HFF-Myc (cell line): ENCODE measurements around the gene SART1.

ENCODE experiments used
- DNase-seq: peaks from one replicate; pipeline ENCODE4 v3.0.0-alpha.2; 2011; ENCODE audit warnings: low read depth; ENCODE audit errors: extremely low read depth
- H3K4me3 ChIP-seq: replicated peaks from 2 replicates; pipeline ENCODE4 v1.5.1; 2011; ENCODE audit warnings: low read depth, mild to moderate bottlenecking, control low read depth, low read length
- CTCF ChIP-seq: IDR thresholded peaks from 2 replicates; pipeline ENCODE4 v1.5.1; 2012; ENCODE audit warnings: mild to moderate bottlenecking, low read depth, low read length, control low read depth; ENCODE audit errors: missing control alignments

SART1 gene

GRCh38 chr11:65921876-65922275 lies 39.7 kb upstream of the SART1 start:
- no peak for DNase-seq
- H3K4me3 ChIP-seq: no peak overlapping the region
- no peak for TF ChIP-seq CTCF

GRCh38 chr11:65922565-65922964 lies 39.0 kb upstream of the SART1 start:
- H3K4me3 ChIP-seq: no peak overlapping the region
- DNase-seq: no peak
- no peak for TF ChIP-seq CTCF

- H3K4me3 ChIP-seq: no peak overlapping the region
- DNase-seq: no peak
- no peak for TF ChIP-seq CTCF
These were observed 36.1 kb upstream of the SART1 start for GRCh38 chr11:65925397-65925796.

GRCh38 chr11:65927904-65928397 lies 33.6 kb upstream of the SART1 start:
- DNase-seq: no peak
- no peak overlapping the region for H3K4me3 ChIP-seq
- TF ChIP-seq CTCF: no peak

GRCh38 chr11:65928667-65929066 lies 32.9 kb upstream of the SART1 start:
- no peak for DNase-seq
- H3K4me3 ChIP-seq: no peak overlapping the region
- no peak for TF ChIP-seq CTCF

- DNase-seq: no peak
- TF ChIP-seq CTCF: no peak
- H3K4me3 ChIP-seq: no peak overlapping the region
These were observed 29.6 kb upstream of the SART1 start for GRCh38 chr11:65931773-65932557.

GRCh38 chr11:65932558-65932919 lies 29.0 kb upstream of the SART1 start:
- DNase-seq: no peak
- H3K4me3 ChIP-seq: no peak overlapping the region
- TF ChIP-seq CTCF: no peak
